CD14-positive monocyte (primary cell): ENCODE data around the gene VPS13A. TPM values are rescaled to one million over a fixed set of nuclear protein-coding genes. Genes with fewer than 3 reads are reported as not detected.

ENCODE experiments used
- DNase-seq, 3 donors: peaks; one replicate each; pipeline ENCODE4 v3.0.0-alpha.2; 2011 to 2022
- H2AFZ ChIP-seq: 2 replicates; pipeline ENCODE4 v1.6.0; 2012; ENCODE audit warnings: mild to moderate bottlenecking, low read depth, low read length, inconsistent platforms; ENCODE audit not compliant: insufficient read depth, poor library complexity, severe bottlenecking
- H3K27ac ChIP-seq, 2 donors: 1 replicate in 1 of 2; 2 replicates in 1 of 2; pipeline ENCODE4 v1.5.1; 2012 to 2013; ENCODE audit warnings: low read length in 2 of 2, control low read depth in 1 of 2, inconsistent platforms in 1 of 2, low read depth in 1 of 2, mild to moderate bottlenecking in 1 of 2
- H3K27me3 ChIP-seq, 2 donors: one replicate each; pipeline versions ENCODE4 v1.6.0 to v1.6.1; 2011 to 2013; ENCODE audit warnings: low read length in 2 of 2; ENCODE audit not compliant: control insufficient read depth in 2 of 2, insufficient read depth in 2 of 2
- H3K36me3 ChIP-seq, 2 donors: replicated peaks in 1 of 2; 1 replicate in 1 of 2; 2 replicates in 1 of 2; pipeline versions ENCODE4 v1.5.1 to v1.6.1; 2012 to 2013; ENCODE audit warnings: low read length in 2 of 2, control low read depth in 1 of 2, inconsistent platforms in 1 of 2, mild to moderate bottlenecking in 1 of 2; ENCODE audit not compliant: insufficient read depth in 2 of 2, control insufficient read depth in 1 of 2
- H3K4me1 ChIP-seq, 2 donors: 1 replicate in 1 of 2; 2 replicates in 1 of 2; pipeline versions ENCODE4 v1.5.1 to v1.6.1; 2012 to 2013; ENCODE audit warnings: low read length in 2 of 2, control low read depth in 1 of 2, inconsistent platforms in 1 of 2, mild to moderate bottlenecking in 1 of 2, moderate library complexity in 1 of 2; ENCODE audit not compliant: insufficient read depth in 2 of 2, control insufficient read depth in 1 of 2
- H3K4me2 ChIP-seq: replicated peaks from 2 replicates; pipeline ENCODE3; 2012; ENCODE audit warnings: low read length, moderate library complexity, mild to moderate bottlenecking; ENCODE audit not compliant: poor library complexity, severe bottlenecking; ENCODE audit errors: extremely low read depth
- H3K4me3 ChIP-seq, 3 experiments: fragments of 200-600 bp in 1 of 3; sonication (generic) in 1 of 3; replicated peaks in 1 of 3; 1 replicate in 2 of 3; 2 replicates in 1 of 3; pipeline ENCODE4 v1.5.1; 2011 to 2013; ENCODE audit warnings: low read length in 3 of 3, mild to moderate bottlenecking in 3 of 3, control low read depth in 2 of 3, low read depth in 2 of 3, inconsistent platforms in 1 of 3, moderate library complexity in 1 of 3
- H3K79me2 ChIP-seq: 2 replicates; pipeline ENCODE4 v1.6.0; 2012; ENCODE audit warnings: mild to moderate bottlenecking, control low read depth, inconsistent platforms, low read length, moderate library complexity; ENCODE audit not compliant: insufficient read depth
- H3K9ac ChIP-seq: 2 replicates; pipeline ENCODE4 v1.6.0; 2017; ENCODE audit warnings: low read length, mild to moderate bottlenecking; ENCODE audit not compliant: insufficient read depth, poor library complexity, severe bottlenecking
- H3K9me3 ChIP-seq, 2 donors: replicated peaks in 1 of 2; 1 replicate in 1 of 2; 2 replicates in 1 of 2; pipeline versions ENCODE4 v1.5.1 to v1.6.1; 2012 to 2013; ENCODE audit warnings: low read length in 2 of 2, control low read depth in 1 of 2; ENCODE audit not compliant: control insufficient read depth in 1 of 2, insufficient read depth in 1 of 2
- H4K20me1 ChIP-seq: 2 replicates; pipeline ENCODE4 v1.6.0; 2012; ENCODE audit warnings: mild to moderate bottlenecking, low read length, control low read depth, moderate library complexity; ENCODE audit not compliant: insufficient read depth
- H3K27ac Mint-ChIP-seq, 7 donors: one replicate each; pipeline ENCODE4 v1.8.0; 2020; ENCODE audit warnings: mild to moderate bottlenecking in 7 of 7, mixed read lengths in 7 of 7, moderate library complexity in 6 of 7, inconsistent platforms in 2 of 7
- H3K27me3 Mint-ChIP-seq, 3 donors: one replicate each; pipeline ENCODE4 v1.8.0; 2021 to 2022; ENCODE audit warnings: low read depth in 3 of 3, mild to moderate bottlenecking in 3 of 3, mixed read lengths in 3 of 3, moderate library complexity in 3 of 3, inconsistent platforms in 1 of 3
- H3K36me3 Mint-ChIP-seq, 2 donors: one replicate each; pipeline ENCODE4 v1.8.0; 2020; ENCODE audit warnings: mixed read lengths in 2 of 2, inconsistent platforms in 1 of 2, mild to moderate bottlenecking in 1 of 2
- H3K4me1 Mint-ChIP-seq: one replicate; pipeline ENCODE4 v1.8.0; 2020; ENCODE audit warnings: mild to moderate bottlenecking, mixed read lengths
- H3K4me3 Mint-ChIP-seq, 2 donors: one replicate each; pipeline ENCODE4 v1.8.0; 2020; ENCODE audit warnings: mild to moderate bottlenecking in 2 of 2, mixed read lengths in 2 of 2, moderate library complexity in 1 of 2
- H3K9me3 Mint-ChIP-seq, 7 donors: one replicate each; pipeline ENCODE4 v1.8.0; 2020 to 2022; ENCODE audit warnings: mixed read lengths in 7 of 7, mild to moderate bottlenecking in 6 of 7, moderate library complexity in 6 of 7, inconsistent platforms in 2 of 7
- CTCF ChIP-seq: fragments of 200-600 bp; IDR thresholded peaks from one replicate; pipeline ENCODE4 v1.8.0; 2022; ENCODE audit warnings: antibody characterized with exemption, mild to moderate bottlenecking
- WGBS: methylation state at CpG from one replicate; pipeline ENCODE4 v1.1.5; 2013; ENCODE audit warnings: missing lambda C conversion rate; ENCODE audit not compliant: insufficient coverage; 5-methylcytosine and 5-hydroxymethylcytosine counted together
- intact Hi-C, 2 donors: fragments of 100-400 bp; cut with micrococcal nuclease; formaldehyde crosslinking; loops; one replicate each; pipeline versions ENCODE4 v1.15.0 to v1.15.1; 2023
- polyA plus RNA-seq, 3 donors: library from polyadenylated mRNA; depleted of rRNA in 1 of 3; unstranded in 2 of 3; stranded (reverse) in 1 of 3; fragments of 300-500 nt in 2 of 3; fragments of >200 nt in 1 of 3; fragmentation: Illumina TruSeq in 2 of 3; gene quantifications; 1 replicate in 2 of 3; 2 replicates in 1 of 3; pipeline ENCODE4 v1.2.3, GENCODE V29; 2012 to 2021

Gene VPS13A
- polyA plus RNA-seq, 3 donors: 0.27 to 1.8 (median 1.1) TPM

GRCh38 chr9:77304543-77304942 is 127.2 kb downstream of the VPS13A start:
- H3K27ac Mint-ChIP-seq: peak overlapping the region in 1 of 7 donors; percentile 20
- H3K27me3 ChIP-seq: no peaks in the 10 kb centered on the region
- no peaks in the 10 kb centered on the region for H3K9me3 ChIP-seq
- H3K9ac ChIP-seq: no peak overlapping the region
- peaks cover 11 to 17% of the 10 kb centered on the region in 2 donors for H3K36me3 Mint-ChIP-seq
- no peak overlapping the region for H3K4me2 ChIP-seq
- H4K20me1 ChIP-seq: no peaks in the 10 kb centered on the region
- H3K79me2 ChIP-seq: no peaks in the 10 kb centered on the region
- H3K4me3 ChIP-seq: no peak overlapping the region
- no peak overlapping the region for H3K4me3 Mint-ChIP-seq
- H3K9me3 Mint-ChIP-seq: peaks cover 0 to 6% (median 0%) of the 10 kb centered on the region in 7 donors
- no peaks in the 10 kb centered on the region for H3K4me1 Mint-ChIP-seq
- no peak overlapping the region for H3K27ac ChIP-seq
- H2AFZ ChIP-seq: no peak overlapping the region
- no peaks in the 10 kb centered on the region for H3K4me1 ChIP-seq
- intact Hi-C loops: no loop called here
- no peak for DNase-seq
- no peaks in the 10 kb centered on the region for H3K36me3 ChIP-seq
- no peaks in the 10 kb centered on the region for H3K27me3 Mint-ChIP-seq
- TF ChIP-seq CTCF: no peak

- Histone ChIP-seq H3K9ac (no peak overlapping the region), H3K27ac (no peak overlapping the region), H3K4me3 (no peak overlapping the region), H2AFZ (no peak overlapping the region), H3K27me3 (no peaks in the 10 kb centered on the region), H3K9me3 (no peaks in the 10 kb centered on the region), H3K36me3 (no peaks in the 10 kb centered on the region), H3K4me2 (no peak overlapping the region), H4K20me1 (no peaks in the 10 kb centered on the region), H3K4me1 (no peaks in the 10 kb centered on the region), H3K79me2 (no peaks in the 10 kb centered on the region)
- Mint-ChIP-seq H3K27me3 (no peaks in the 10 kb centered on the region), H3K27ac (peak overlapping the region in 2 of 7 donors; percentile 3 to 18), H3K4me3 (no peak overlapping the region), H3K9me3 (peaks cover 0 to 3% (median 0%) of the 10 kb centered on the region in 7 donors), H3K4me1 (no peaks in the 10 kb centered on the region), H3K36me3 (peaks cover 8 to 11% of the 10 kb centered on the region in 2 donors)
- intact Hi-C loops: no loop called here
- WGBS: no CpG with 5 or more reads among the region's 1 CpG
- no peak for DNase-seq
- no peak for TF ChIP-seq CTCF
Observed at GRCh38 chr9:77305622-77306400, 128.5 kb downstream of the VPS13A start.
